Activated T-cell treated with anti-CD3 and anti-CD28 coated beads, Interleukin-2, amount 50 U/mL, for 24 hours (primary cell): ENCODE measurements around the gene TTYH3.
"Not testable (repeated sequence)": the region's sequence is repeated elsewhere in the genome, so short reads cannot be mapped to it uniquely, and the experiment has no call there.

Experiments used
- DNase-seq: peaks from one replicate; pipeline ENCODE4 v3.0.0-alpha.2; 2020
- H3K27ac Mint-ChIP-seq: 2 replicates; pipeline ENCODE4 v1.8.0; 2020; ENCODE audit warnings: mild to moderate bottlenecking, mixed read lengths
- H3K27me3 Mint-ChIP-seq: 2 replicates; pipeline ENCODE4 v1.8.0; 2020; ENCODE audit warnings: mixed read lengths
- H3K36me3 Mint-ChIP-seq: 2 replicates; pipeline ENCODE4 v1.8.0; 2020; ENCODE audit warnings: low read depth, mixed read lengths
- H3K4me1 Mint-ChIP-seq: 2 replicates; pipeline ENCODE4 v1.8.0; 2020; ENCODE audit warnings: low read depth, mixed read lengths
- H3K4me3 Mint-ChIP-seq: 2 replicates; pipeline ENCODE4 v1.8.0; 2020; ENCODE audit warnings: mild to moderate bottlenecking, moderate library complexity, mixed read lengths
- H3K9me3 Mint-ChIP-seq: 2 replicates; pipeline ENCODE4 v1.8.0; 2020; ENCODE audit warnings: mixed read lengths

The TTYH3 gene

GRCh38 chr7:2679135-2680127 is 47.6 kb downstream of the TTYH3 start:
- H3K27me3 Mint-ChIP-seq, result peaks cover 13% of the 10 kb centered on the region
- not testable (repeated sequence) for H3K27ac Mint-ChIP-seq, H3K4me3 Mint-ChIP-seq, DNase-seq, H3K36me3 Mint-ChIP-seq, H3K4me1 Mint-ChIP-seq, H3K9me3 Mint-ChIP-seq

GRCh38 chr7:2680256-2680655 is 48.5 kb downstream of the TTYH3 start:
- Mint-ChIP-seq H3K9me3 (no peaks in the 10 kb centered on the region), H3K27ac (no peak overlapping the region), H3K4me1 (no peaks in the 10 kb centered on the region), H3K27me3 (peaks cover 13% of the 10 kb centered on the region), H3K36me3 (no peaks in the 10 kb centered on the region), H3K4me3 (no peak overlapping the region)
- no peak for DNase-seq

GRCh38 chr7:2680792-2681490 is 49.2 kb downstream of the TTYH3 start:
- Mint-ChIP-seq H3K4me3 (no peak overlapping the region), H3K4me1 (no peaks in the 10 kb centered on the region), H3K9me3 (no peaks in the 10 kb centered on the region), H3K27me3 (peaks cover 16% of the 10 kb centered on the region), H3K36me3 (no peaks in the 10 kb centered on the region), H3K27ac (no peak overlapping the region)
- peak; percentile 71 for DNase-seq

GRCh38 chr7:2681929-2682799 is 50.4 kb downstream of the TTYH3 start:
- H3K4me3 Mint-ChIP-seq, result no peak overlapping the region
- peaks cover 24% of the 10 kb centered on the region for H3K27me3 Mint-ChIP-seq
- no peaks in the 10 kb centered on the region for H3K4me1 Mint-ChIP-seq
- no peaks in the 10 kb centered on the region for H3K36me3 Mint-ChIP-seq
- H3K9me3 Mint-ChIP-seq, result no peaks in the 10 kb centered on the region
- H3K27ac Mint-ChIP-seq, result no peak overlapping the region
- no peak for DNase-seq

GRCh38 chr7:2684501-2684900 is 52.7 kb downstream of the TTYH3 start:
- Mint-ChIP-seq H3K27ac (no peak overlapping the region), H3K4me3 (no peak overlapping the region), H3K27me3 (peaks cover 43% of the 10 kb centered on the region), H3K36me3 (no peaks in the 10 kb centered on the region), H3K4me1 (peaks cover 8% of the 10 kb centered on the region), H3K9me3 (no peaks in the 10 kb centered on the region)
- no peak for DNase-seq

GRCh38 chr7:2686101-2686500 is 54.3 kb downstream of the TTYH3 start:
- no peak for DNase-seq
- peaks cover 55% of the 10 kb centered on the region for H3K27me3 Mint-ChIP-seq
- H3K27ac Mint-ChIP-seq, result no peak overlapping the region
- H3K4me3 Mint-ChIP-seq, result no peak overlapping the region
- peaks cover 10% of the 10 kb centered on the region for H3K4me1 Mint-ChIP-seq
- no peaks in the 10 kb centered on the region for H3K36me3 Mint-ChIP-seq
- no peaks in the 10 kb centered on the region for H3K9me3 Mint-ChIP-seq

- peaks cover 58% of the 10 kb centered on the region for H3K27me3 Mint-ChIP-seq
- H3K27ac Mint-ChIP-seq, result no peak overlapping the region
- H3K4me1 Mint-ChIP-seq, result peaks cover 10% of the 10 kb centered on the region
- DNase-seq, result no peak
- no peaks in the 10 kb centered on the region for H3K36me3 Mint-ChIP-seq
- no peaks in the 10 kb centered on the region for H3K9me3 Mint-ChIP-seq
- no peak overlapping the region for H3K4me3 Mint-ChIP-seq
Measured at GRCh38 chr7:2687338-2687869, 55.6 kb downstream of the TTYH3 start.

GRCh38 chr7:2687881-2688318 is 56.1 kb downstream of the TTYH3 start, which contains the start of gene AMZ1:
TSS of gene AMZ1 (plus strand) at chr7:2688202. CDS start at chr7:2700452, 12,250 bp downstream.
- H3K27ac Mint-ChIP-seq, result peak within 1 kb of the TSS; percentile 26
- DNase-seq, result no peak

GRCh38 chr7:2688409-2689342 is 56.9 kb downstream of the TTYH3 start:
- DNase-seq, result no peak
- no peaks in the 10 kb centered on the region for H3K9me3 Mint-ChIP-seq
- peaks cover 10% of the 10 kb centered on the region for H3K4me1 Mint-ChIP-seq
- H3K36me3 Mint-ChIP-seq, result no peaks in the 10 kb centered on the region
- peaks cover 52% of the 10 kb centered on the region for H3K27me3 Mint-ChIP-seq
- no peak overlapping the region for H3K4me3 Mint-ChIP-seq
- peak overlapping the region; percentile 26 for H3K27ac Mint-ChIP-seq

More at GRCh38 chr7:2687881-2688318, 56.1 kb downstream of the TTYH3 start, which contains the start of gene AMZ1:
- Mint-ChIP-seq H3K27me3 (peaks cover 53% of the 10 kb centered on the region), H3K4me3 (no peak within 1 kb of the TSS), H3K4me1 (peaks cover 10% of the 10 kb centered on the region), H3K36me3 (no peaks in the 10 kb centered on the region), H3K9me3 (no peaks in the 10 kb centered on the region)

GRCh38 chr7:2689343-2689847 is 57.6 kb downstream of the TTYH3 start:
- H3K4me3 Mint-ChIP-seq, result no peak overlapping the region
- H3K4me1 Mint-ChIP-seq, result peaks cover 10% of the 10 kb centered on the region
- H3K9me3 Mint-ChIP-seq, result no peaks in the 10 kb centered on the region
- H3K27ac Mint-ChIP-seq, result no peak overlapping the region
- H3K36me3 Mint-ChIP-seq, result no peaks in the 10 kb centered on the region
- no peak for DNase-seq
- H3K27me3 Mint-ChIP-seq, result peaks cover 52% of the 10 kb centered on the region

- no peaks in the 10 kb centered on the region for H3K9me3 Mint-ChIP-seq
- H3K4me3 Mint-ChIP-seq, result no peak overlapping the region
- no peak overlapping the region for H3K27ac Mint-ChIP-seq
- peaks cover 52% of the 10 kb centered on the region for H3K27me3 Mint-ChIP-seq
- peaks cover 10% of the 10 kb centered on the region for H3K4me1 Mint-ChIP-seq
- H3K36me3 Mint-ChIP-seq, result no peaks in the 10 kb centered on the region
- no peak for DNase-seq
Measured at GRCh38 chr7:2689951-2690705, 58.3 kb downstream of the TTYH3 start.

- H3K4me3 Mint-ChIP-seq, result no peak overlapping the region
- no peak for DNase-seq
- no peaks in the 10 kb centered on the region for H3K9me3 Mint-ChIP-seq
- H3K4me1 Mint-ChIP-seq, result peaks cover 10% of the 10 kb centered on the region
- peaks cover 47% of the 10 kb centered on the region for H3K27me3 Mint-ChIP-seq
- H3K36me3 Mint-ChIP-seq, result no peaks in the 10 kb centered on the region
- H3K27ac Mint-ChIP-seq, result no peak overlapping the region
Measured at GRCh38 chr7:2691011-2691707, 59.4 kb downstream of the TTYH3 start.
